Naive thymus-derived CD4-positive, alpha-beta T cell (primary cell): ENCODE measurements around the gene LYVE1. TPM values are rescaled to one million over a fixed set of nuclear protein-coding genes. Genes with fewer than 3 reads are reported as not detected.

ENCODE experiments used
- ATAC-seq: fragments of 150-1000 bp; cut with Tn5 transposase; 2 replicates; pipeline ENCODE4 v1.10.0; 2021; ENCODE audit warnings: mild to moderate bottlenecking, moderate library complexity
- CTCF ChIA-PET: fragments of 350-600 bp; sonication (Branson Sonifier 250); formaldehyde crosslinking; loops from one replicate; lab custom pipeline; 2021; ENCODE audit warnings: antibody characterized with exemption; lab: Charles Lee
- POLR2A ChIA-PET: fragments of 350-600 bp; sonication (Branson Sonifier 250); formaldehyde crosslinking; loops from one replicate; lab custom pipeline; 2021; ENCODE audit warnings: antibody characterized with exemption, inconsistent platforms; lab: Charles Lee
- DNase-seq, 9 donors: peaks; one replicate each; pipeline versions ENCODE4 v3.0.0 to v3.0.0-alpha.2; 2020 to 2022; ENCODE audit warnings: mixed read lengths in 1 of 9
- H3K27ac ChIP-seq: one replicate; pipeline ENCODE4 v1.7.0; 2013; ENCODE audit warnings: mild to moderate bottlenecking, low read depth, low read length, moderate library complexity
- H3K27me3 ChIP-seq, 2 donors: one replicate each; pipeline ENCODE4 v1.7.0; 2013; ENCODE audit warnings: low read length in 2 of 2, mild to moderate bottlenecking in 2 of 2, moderate library complexity in 2 of 2; ENCODE audit not compliant: control insufficient read depth in 2 of 2, insufficient read depth in 2 of 2
- H3K36me3 ChIP-seq, 3 experiments: 1 replicate in 2 of 3; 2 replicates in 1 of 3; pipeline ENCODE4 v1.7.0; 2013; ENCODE audit warnings: low read length in 3 of 3, mild to moderate bottlenecking in 3 of 3, moderate library complexity in 1 of 3; ENCODE audit not compliant: insufficient read depth in 3 of 3, control insufficient read depth in 2 of 3
- H3K4me1 ChIP-seq, 2 donors: one replicate each; pipeline ENCODE4 v1.7.0; 2013; ENCODE audit warnings: low read length in 2 of 2, mild to moderate bottlenecking in 2 of 2, moderate library complexity in 1 of 2; ENCODE audit not compliant: control insufficient read depth in 2 of 2, insufficient read depth in 2 of 2
- H3K4me3 ChIP-seq: 2 replicates; pipeline ENCODE4 v1.7.0; 2013; ENCODE audit warnings: mild to moderate bottlenecking, low read length
- H3K9me3 ChIP-seq, 3 experiments: 1 replicate in 2 of 3; 2 replicates in 1 of 3; pipeline ENCODE4 v1.7.0; 2013; ENCODE audit warnings: low read length in 3 of 3; ENCODE audit not compliant: control insufficient read depth in 2 of 3
- H3K27ac Mint-ChIP-seq, 9 donors: one replicate each; pipeline ENCODE4 v1.8.0; 2020 to 2022; ENCODE audit warnings: mixed read lengths in 9 of 9, mild to moderate bottlenecking in 8 of 9, moderate library complexity in 5 of 9, inconsistent platforms in 2 of 9
- H3K27me3 Mint-ChIP-seq, 5 donors: one replicate each; pipeline ENCODE4 v1.8.0; 2021 to 2022; ENCODE audit warnings: mixed read lengths in 5 of 5, mild to moderate bottlenecking in 1 of 5
- H3K36me3 Mint-ChIP-seq, 5 donors: one replicate each; pipeline ENCODE4 v1.8.0; 2020 to 2022; ENCODE audit warnings: mixed read lengths in 5 of 5, mild to moderate bottlenecking in 3 of 5, inconsistent platforms in 1 of 5
- H3K4me1 Mint-ChIP-seq, 7 donors: one replicate each; pipeline ENCODE4 v1.8.0; 2020 to 2022; ENCODE audit warnings: mixed read lengths in 7 of 7, mild to moderate bottlenecking in 3 of 7, inconsistent platforms in 1 of 7
- H3K4me3 Mint-ChIP-seq, 10 donors: one replicate each; pipeline ENCODE4 v1.8.0; 2020 to 2022; ENCODE audit warnings: mild to moderate bottlenecking in 10 of 10, mixed read lengths in 10 of 10, moderate library complexity in 6 of 10, inconsistent platforms in 2 of 10
- H3K9me3 Mint-ChIP-seq, 11 donors: one replicate each; pipeline ENCODE4 v1.8.0; 2020 to 2022; ENCODE audit warnings: mixed read lengths in 11 of 11, mild to moderate bottlenecking in 4 of 11, inconsistent platforms in 1 of 11, moderate library complexity in 1 of 11
- intact Hi-C, 2 donors: fragments of 100-400 bp; cut with micrococcal nuclease; formaldehyde crosslinking; loops; one replicate each; pipeline ENCODE4 v1.15.1; 2023
- polyA plus RNA-seq, 2 donors: library from polyadenylated mRNA; unstranded; fragments of 300-500 nt; fragmentation: Illumina TruSeq; gene quantifications; one replicate each; pipeline ENCODE4 v1.2.3, GENCODE V29; 2021
- total RNA-seq, 6 experiments: library from RNA in 5 of 6; stranded (reverse) in 5 of 6; gene quantifications; 1 replicate in 5 of 6; 2 replicates in 1 of 6; pipeline ENCODE4 v1.2.3 and lab custom pipeline; 2021 to 2026

The LYVE1 gene
- total and polyA plus RNA-seq, 7 experiments from 2014 or later, result not detected

- peaks cover 0 to 7% (median 5%) of the 10 kb centered on the region in 11 donors for H3K9me3 Mint-ChIP-seq
- Histone ChIP-seq H3K27me3 (no peaks in the 10 kb centered on the region), H3K4me3 (no peak overlapping the region), H3K27ac (no peak overlapping the region), H3K9me3 (peaks cover 0 to 6% (median 0%) of the 10 kb centered on the region in 3 experiments), H3K36me3 (no peaks in the 10 kb centered on the region), H3K4me1 (no peaks in the 10 kb centered on the region)
- POLR2A ChIA-PET, result interaction anchor here (1.5 kb wide), 1 partner anchor 25 kb away, joined by 3 read pairs; no protein-coding TSS in a partner anchor
- DNase-seq (no peak), ATAC-seq (no peak)
- H3K4me1 Mint-ChIP-seq, result no peaks in the 10 kb centered on the region
- peaks cover 0 to 5% (median 0%) of the 10 kb centered on the region in 5 donors for H3K36me3 Mint-ChIP-seq
- intact Hi-C loops, result no loop called here
- CTCF ChIA-PET, result no interaction called here
- peaks cover 5 to 29% (median 15%) of the 10 kb centered on the region in 5 donors for H3K27me3 Mint-ChIP-seq
- H3K4me3 Mint-ChIP-seq, result no peak overlapping the region
- H3K27ac Mint-ChIP-seq, result no peak overlapping the region
Measured at GRCh38 chr11:10556590-10556989, 11.9 kb downstream of the LYVE1 start.

GRCh38 chr11:10551845-10552352 lies 16.6 kb downstream of the LYVE1 start:
- Mint-ChIP-seq H3K4me3 (no peak overlapping the region), H3K27ac (no peak overlapping the region), H3K36me3 (peaks cover 0 to 5% (median 0%) of the 10 kb centered on the region in 5 donors), H3K4me1 (no peaks in the 10 kb centered on the region), H3K9me3 (peaks cover 0 to 13% (median 9%) of the 10 kb centered on the region in 11 donors), H3K27me3 (peaks cover 0 to 40% (median 22%) of the 10 kb centered on the region in 5 donors)
- ATAC-seq, result no peak
- POLR2A ChIA-PET, result no interaction called here
- H3K27ac ChIP-seq, result no peak overlapping the region
- intact Hi-C loops, result no loop called here
- CTCF ChIA-PET, result no interaction called here
- no peak for DNase-seq
- peaks cover 0 to 9% (median 0%) of the 10 kb centered on the region in 3 experiments for H3K9me3 ChIP-seq
- H3K36me3 ChIP-seq, result no peaks in the 10 kb centered on the region
- H3K27me3 ChIP-seq, result no peaks in the 10 kb centered on the region
- H3K4me3 ChIP-seq, result no peak overlapping the region
- H3K4me1 ChIP-seq, result no peaks in the 10 kb centered on the region

- intact Hi-C loops, result no loop called here
- ATAC-seq, result no peak
- Mint-ChIP-seq H3K36me3 (peaks cover 0 to 5% (median 0%) of the 10 kb centered on the region in 5 donors), H3K27me3 (peaks cover 0 to 34% (median 20%) of the 10 kb centered on the region in 5 donors), H3K4me3 (no peak overlapping the region), H3K9me3 (peaks cover 0 to 13% (median 9%) of the 10 kb centered on the region in 11 donors), H3K27ac (no peak overlapping the region), H3K4me1 (no peaks in the 10 kb centered on the region)
- no peaks in the 10 kb centered on the region for H3K36me3 ChIP-seq
- POLR2A ChIA-PET, result no interaction called here
- no peak overlapping the region for H3K27ac ChIP-seq
- no peaks in the 10 kb centered on the region for H3K27me3 ChIP-seq
- CTCF ChIA-PET, result interaction anchor here (0.6 kb wide), 1 partner anchor 100 kb away, joined by 3 read pairs; no protein-coding TSS in a partner anchor
- no peak overlapping the region for H3K4me3 ChIP-seq
- H3K4me1 ChIP-seq, result no peaks in the 10 kb centered on the region
- peaks cover 0 to 9% (median 0%) of the 10 kb centered on the region in 3 experiments for H3K9me3 ChIP-seq
- no peak for DNase-seq
Measured at GRCh38 chr11:10551290-10551592, 17.2 kb downstream of the LYVE1 start.

- no peak overlapping the region for H3K27ac Mint-ChIP-seq
- intact Hi-C loops, result no loop called here
- H3K27me3 Mint-ChIP-seq, result peaks cover 0 to 30% (median 20%) of the 10 kb centered on the region in 5 donors
- no peak for ATAC-seq
- peaks cover 0 to 9% (median 0%) of the 10 kb centered on the region in 3 experiments for H3K9me3 ChIP-seq
- H3K27me3 ChIP-seq, result no peaks in the 10 kb centered on the region
- ChIA-PET CTCF (interaction anchor here (0.6 kb wide), 1 partner anchor 101 kb away, joined by 3 read pairs; no protein-coding TSS in a partner anchor), POLR2A (no interaction called here)
- H3K4me1 Mint-ChIP-seq, result no peaks in the 10 kb centered on the region
- no peak overlapping the region for H3K4me3 ChIP-seq
- H3K9me3 Mint-ChIP-seq, result peaks cover 0 to 13% (median 9%) of the 10 kb centered on the region in 11 donors
- no peaks in the 10 kb centered on the region for H3K36me3 ChIP-seq
- no peak for DNase-seq
- H3K27ac ChIP-seq, result no peak overlapping the region
- H3K4me3 Mint-ChIP-seq, result no peak overlapping the region
- no peaks in the 10 kb centered on the region for H3K4me1 ChIP-seq
- peaks cover 0 to 5% (median 0%) of the 10 kb centered on the region in 5 donors for H3K36me3 Mint-ChIP-seq
Measured at GRCh38 chr11:10550503-10551289, 17.8 kb downstream of the LYVE1 start.

GRCh38 chr11:10544491-10545465 lies 23.7 kb downstream of the LYVE1 start:
- Histone ChIP-seq H3K27ac (no peak overlapping the region), H3K27me3 (no peaks in the 10 kb centered on the region), H3K9me3 (no peaks in the 10 kb centered on the region), H3K4me3 (no peak overlapping the region), H3K36me3 (peaks cover 0 to 4% (median 0%) of the 10 kb centered on the region in 3 experiments), H3K4me1 (peaks cover 0 to 7% of the 10 kb centered on the region in 2 donors)
- Mint-ChIP-seq H3K4me1 (peaks cover 5 to 15% (median 11%) of the 10 kb centered on the region in 7 donors), H3K27me3 (peaks cover 0 to 10% (median 0%) of the 10 kb centered on the region in 5 donors), H3K4me3 (no peak overlapping the region), H3K27ac (no peak overlapping the region), H3K9me3 (peaks cover 0 to 4% (median 0%) of the 10 kb centered on the region in 11 donors), H3K36me3 (no peaks in the 10 kb centered on the region)
- ChIA-PET CTCF (interaction anchor here (0.6 to 0.8 kb wide), 2 partner anchors 25 to 212 kb away, joined by 4 to 5 read pairs; no protein-coding TSS in a partner anchor), POLR2A (no interaction called here)
- ATAC-seq (no peak), DNase-seq (no peak)
- intact Hi-C loops, result loop anchor here (5.0 to 10.0 kb wide), 7 partner anchors 78 to 1298 kb away; partner anchors contain the start of genes ADM (in 1 of the 2), GALNT18 (in 1 of the 2), USP47 (in 1 of the 2) and WEE1 (in 1 of the 2)

- H3K27ac ChIP-seq, result no peak overlapping the region
- CTCF ChIA-PET, result interaction anchor here (0.6 kb wide), 1 partner anchor 213 kb away, joined by 5 read pairs; no protein-coding TSS in a partner anchor
- no peak for ATAC-seq
Measured at GRCh38 chr11:10543782-10544181, 24.7 kb downstream of the LYVE1 start.

More at GRCh38 chr11:10543782-10544181, 24.7 kb downstream of the LYVE1 start:
- H3K4me1 ChIP-seq, result peaks cover 0 to 8% of the 10 kb centered on the region in 2 donors
- DNase-seq, result no peak
- no peaks in the 10 kb centered on the region for H3K9me3 ChIP-seq
- Mint-ChIP-seq H3K4me3 (no peak overlapping the region), H3K27ac (no peak overlapping the region), H3K9me3 (peaks cover 0 to 4% (median 0%) of the 10 kb centered on the region in 11 donors), H3K27me3 (peaks cover 0 to 9% (median 0%) of the 10 kb centered on the region in 5 donors), H3K4me1 (peaks cover 8 to 22% (median 17%) of the 10 kb centered on the region in 7 donors), H3K36me3 (no peaks in the 10 kb centered on the region)
- peaks cover 0 to 4% (median 0%) of the 10 kb centered on the region in 3 experiments for H3K36me3 ChIP-seq
- intact Hi-C loops, result loop anchor here (5.0 to 10.0 kb wide), 7 partner anchors 79 to 1299 kb away; partner anchors contain the start of genes ADM (in 1 of the 2), GALNT18 (in 1 of the 2), USP47 (in 1 of the 2) and WEE1 (in 1 of the 2)
- H3K27me3 ChIP-seq, result no peaks in the 10 kb centered on the region
- H3K4me3 ChIP-seq, result no peak overlapping the region
- POLR2A ChIA-PET, result no interaction called here
